HL-60 (cell line): ENCODE measurements around the gene SLC25A48.

Experiments
- CTCF ChIP-seq: IDR thresholded peaks from one replicate; pipeline ENCODE4 v1.5.1; 2011; ENCODE audit warnings: low read length, control low read depth, inconsistent platforms; ENCODE audit not compliant: insufficient read depth
- GABPA ChIP-seq: IDR thresholded peaks from 2 replicates; pipeline ENCODE4 v1.6.1; 2012; ENCODE audit warnings: low read depth
- POLR2AphosphoS5 ChIP-seq: IDR thresholded peaks from 2 replicates; pipeline ENCODE4 v1.6.1; 2012; ENCODE audit warnings: low read depth
- REST ChIP-seq: IDR thresholded peaks from 2 replicates; pipeline ENCODE4 v1.6.1; 2012; ENCODE audit warnings: low read depth; ENCODE audit not compliant: insufficient replicate concordance
- SPI1 ChIP-seq: IDR thresholded peaks from 2 replicates; pipeline ENCODE4 v1.6.1; 2012; ENCODE audit warnings: low read depth, mild to moderate bottlenecking, borderline replicate concordance

- TF ChIP-seq POLR2AphosphoS5 (no peak), CTCF (no peak), REST (no peak), SPI1 (no peak), GABPA (no peak)
Measured at GRCh38 chr5:135874461-135874860, 40.0 kb downstream of the SLC25A48 start.
